ENCODE data around the gene SAFB.

Gene SAFB

GRCh38 chr19:5713228-5713627 is 90.3 kb downstream of the SAFB start:
- in situ Hi-C loops (cut with HindIII; ENCODE audit: low sequenced_read_pairs): no loop called here

DNA sequence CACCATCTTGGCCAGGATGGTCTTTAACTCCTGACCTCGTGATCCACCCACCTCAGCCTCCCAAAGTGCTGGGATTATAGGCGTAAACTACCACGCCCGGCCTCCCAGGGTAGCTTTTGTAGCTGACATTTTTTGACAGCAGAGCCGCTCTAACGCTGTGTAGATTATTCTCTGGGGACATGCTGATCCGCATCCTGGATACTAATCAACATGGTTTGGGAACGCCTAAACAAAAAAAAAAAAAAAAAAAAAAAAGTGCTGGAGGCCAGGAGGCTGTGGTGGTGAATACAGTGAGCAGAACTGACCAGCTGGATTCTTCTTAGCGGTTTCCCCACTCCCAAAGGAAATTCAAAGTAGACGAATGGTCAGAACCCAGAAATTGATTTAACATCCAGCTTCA is 91.9 kb downstream of the SAFB start:
- in situ Hi-C loops (cut with HindIII; ENCODE audit: low sequenced_read_pairs): no loop called here

DNA sequence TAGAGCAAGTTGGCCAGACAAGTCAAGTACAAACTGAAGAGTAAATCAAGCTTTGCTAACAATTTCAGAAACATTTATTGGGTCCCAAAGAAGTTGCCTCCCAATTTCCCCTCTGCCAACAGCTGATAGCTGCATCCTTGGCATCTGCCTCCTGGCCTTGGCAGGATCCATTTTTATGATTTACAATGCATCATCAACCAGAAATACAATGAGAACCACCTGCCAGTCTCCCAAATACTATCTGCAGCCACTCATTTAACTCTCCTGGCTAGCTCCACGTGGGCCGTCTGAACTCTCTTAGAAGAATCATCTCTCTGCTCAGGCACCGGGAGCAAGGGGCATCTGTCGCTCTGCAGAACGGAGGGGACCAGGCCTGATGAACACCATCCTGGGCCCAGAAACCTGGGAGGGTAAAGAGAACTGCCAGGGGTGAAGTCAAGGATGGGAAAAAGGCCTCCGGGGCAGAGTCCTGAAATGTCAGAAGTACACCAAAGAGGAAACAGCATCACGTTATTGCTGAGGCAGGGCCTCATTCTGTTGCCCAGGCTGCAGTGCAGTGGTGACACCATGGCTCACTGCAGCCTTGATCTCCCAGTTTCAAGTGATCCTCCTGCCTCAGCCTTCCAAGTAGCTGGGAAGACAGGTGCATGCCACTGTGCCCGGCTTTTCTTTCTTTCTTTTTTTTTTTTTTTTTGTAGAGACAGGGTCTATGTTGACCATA is 94.5 kb downstream of the SAFB start:
- in situ Hi-C loops (cut with HindIII; ENCODE audit: low sequenced_read_pairs): no loop called here
